ENCODE measurements around the gene F11R.
"Not testable (repeated sequence)": the region's sequence is repeated elsewhere in the genome, so short reads cannot be mapped to it uniquely, and the experiment has no call there.

DNA sequence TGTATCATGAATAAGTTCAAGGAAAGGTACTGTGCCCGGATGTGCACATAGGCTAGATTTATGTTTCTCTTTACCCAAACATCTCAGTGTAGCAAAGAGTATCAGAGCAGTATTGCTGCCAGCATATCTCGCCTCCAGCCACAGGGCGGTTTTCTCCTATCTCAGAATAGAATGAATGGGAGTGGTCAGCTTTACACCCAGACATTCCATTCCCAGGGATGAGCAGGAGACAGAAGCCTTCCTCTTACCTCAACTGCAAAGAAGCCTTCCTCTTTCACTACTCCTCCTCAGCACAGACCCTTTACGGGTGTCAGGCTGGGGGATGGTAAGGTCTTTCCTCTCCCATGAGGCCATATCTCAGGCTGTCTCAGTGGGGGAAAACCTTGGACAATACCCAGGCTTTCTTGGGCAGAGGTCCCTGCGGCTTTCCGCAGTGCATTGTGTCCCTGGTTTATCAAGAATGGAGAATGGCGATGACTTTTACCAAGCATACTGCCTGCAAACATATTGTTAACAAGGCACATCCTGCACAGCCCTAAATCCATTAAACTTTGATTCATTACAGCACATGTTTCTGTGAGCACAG lies 73.7 kb downstream of the F11R start:
- TF ChIP-seq, protein P1, sequence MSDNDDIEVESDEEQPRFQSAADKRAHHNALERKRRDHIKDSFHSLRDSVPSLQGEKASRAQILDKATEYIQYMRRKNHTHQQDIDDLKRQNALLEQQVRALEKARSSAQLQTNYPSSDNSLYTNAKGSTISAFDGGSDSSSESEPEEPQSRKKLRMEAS (IDR thresholded peaks at IDR 0.05; ENCODE audit: insufficient read depth, insufficient read length): not testable (repeated sequence)
- TF ChIP-seq, protein P2, sequence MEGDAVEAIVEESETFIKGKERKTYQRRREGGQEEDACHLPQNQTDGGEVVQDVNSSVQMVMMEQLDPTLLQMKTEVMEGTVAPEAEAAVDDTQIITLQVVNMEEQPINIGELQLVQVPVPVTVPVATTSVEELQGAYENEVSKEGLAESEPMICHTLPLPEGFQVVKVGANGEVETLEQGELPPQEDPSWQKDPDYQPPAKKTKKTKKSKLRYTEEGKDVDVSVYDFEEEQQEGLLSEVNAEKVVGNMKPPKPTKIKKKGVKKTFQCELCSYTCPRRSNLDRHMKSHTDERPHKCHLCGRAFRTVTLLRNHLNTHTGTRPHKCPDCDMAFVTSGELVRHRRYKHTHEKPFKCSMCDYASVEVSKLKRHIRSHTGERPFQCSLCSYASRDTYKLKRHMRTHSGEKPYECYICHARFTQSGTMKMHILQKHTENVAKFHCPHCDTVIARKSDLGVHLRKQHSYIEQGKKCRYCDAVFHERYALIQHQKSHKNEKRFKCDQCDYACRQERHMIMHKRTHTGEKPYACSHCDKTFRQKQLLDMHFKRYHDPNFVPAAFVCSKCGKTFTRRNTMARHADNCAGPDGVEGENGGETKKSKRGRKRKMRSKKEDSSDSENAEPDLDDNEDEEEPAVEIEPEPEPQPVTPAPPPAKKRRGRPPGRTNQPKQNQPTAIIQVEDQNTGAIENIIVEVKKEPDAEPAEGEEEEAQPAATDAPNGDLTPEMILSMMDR (IDR thresholded peaks at IDR 0.05; ENCODE audit: extremely low read depth in 1 of 2, insufficient read depth in 1 of 2, low read depth in 1 of 2, low read length in 2 of 2): not testable (repeated sequence)
- not testable (repeated sequence) for TF ChIP-seq POLR2A (IDR thresholded peaks at IDR 0.05; ENCODE audit: low read depth, low read length); JUN (IDR thresholded peaks at IDR 0.05; ENCODE audit: borderline replicate concordance, insufficient read depth, insufficient read length, low read depth); EZH2 (IDR thresholded peaks at IDR 0.05; ENCODE audit: borderline replicate concordance, low read depth, low read length, severe bottlenecking); POLR2AphosphoS5 (IDR thresholded peaks at IDR 0.05; ENCODE audit: insufficient read depth, low read depth, low read length); GATA2 (IDR thresholded peaks at IDR 0.05; ENCODE audit: insufficient read depth, insufficient read length, low read depth, low read length)
